OCI-M2 (cell line): ENCODE results near the gene RNF40.

ENCODE experiments used
- DNase-seq: peaks from one replicate; lab custom pipeline; 2025; ENCODE audit not compliant: unreplicated experiment; lab: John Stamatoyannopoulos, UW

Gene RNF40

GRCh38 chr16:30761928-30762902 lies at the start of gene RNF40, which contains the start of gene CFAP119:
Gene RNF40, plus strand, starts transcription at chr16:30762322. Its CDS starts 224 bp downstream, at chr16:30762546.
Gene CFAP119, minus strand, starts transcription at chr16:30762062. Its CDS starts 314 bp downstream, at chr16:30761748.
- peak; percentile 47 for DNase-seq

GRCh38 chr16:30715750-30716445 lies 46.2 kb upstream of the RNF40 start:
- no peak for DNase-seq

- DNase-seq, result no peak
Measured at GRCh38 chr16:30720086-30720485, 42.0 kb upstream of the RNF40 start.

- no peak for DNase-seq
Measured at GRCh38 chr16:30720694-30721093, 41.4 kb upstream of the RNF40 start.

- DNase-seq, result no peak
Measured at GRCh38 chr16:30721167-30721566, 41.0 kb upstream of the RNF40 start.

GRCh38 chr16:30721606-30722005 lies 40.5 kb upstream of the RNF40 start:
- DNase-seq, result no peak

GRCh38 chr16:30722443-30722842 lies 39.7 kb upstream of the RNF40 start:
- DNase-seq, result no peak

GRCh38 chr16:30722916-30723315 lies 39.2 kb upstream of the RNF40 start:
- DNase-seq, result no peak

- DNase-seq, result no peak
Measured at GRCh38 chr16:30723725-30724355, 38.3 kb upstream of the RNF40 start.

- DNase-seq, result no peak
Measured at GRCh38 chr16:30724641-30725417, 37.3 kb upstream of the RNF40 start.

- DNase-seq, result no peak
Measured at GRCh38 chr16:30725418-30725792, 36.7 kb upstream of the RNF40 start.

GRCh38 chr16:30728321-30728720 lies 33.8 kb upstream of the RNF40 start:
- DNase-seq, result no peak

GRCh38 chr16:30728899-30729672 lies 33.0 kb upstream of the RNF40 start:
- no peak for DNase-seq

GRCh38 chr16:30731411-30731810 lies 30.7 kb upstream of the RNF40 start:
- no peak for DNase-seq

GRCh38 chr16:30736995-30737793 lies 24.9 kb upstream of the RNF40 start:
- DNase-seq, result no peak

GRCh38 chr16:30737794-30738648 lies 24.1 kb upstream of the RNF40 start:
- DNase-seq, result no peak

- DNase-seq, result no peak
Measured at GRCh38 chr16:30738984-30739951, 22.9 kb upstream of the RNF40 start.
